Right kidney (tissue), 1 donor: ENCODE data around the gene GATAD2B.

Experiments used
- DNase-seq: peaks from one replicate; pipeline ENCODE4 v3.0.0-alpha.2; 2016

GATAD2B gene

DNA sequence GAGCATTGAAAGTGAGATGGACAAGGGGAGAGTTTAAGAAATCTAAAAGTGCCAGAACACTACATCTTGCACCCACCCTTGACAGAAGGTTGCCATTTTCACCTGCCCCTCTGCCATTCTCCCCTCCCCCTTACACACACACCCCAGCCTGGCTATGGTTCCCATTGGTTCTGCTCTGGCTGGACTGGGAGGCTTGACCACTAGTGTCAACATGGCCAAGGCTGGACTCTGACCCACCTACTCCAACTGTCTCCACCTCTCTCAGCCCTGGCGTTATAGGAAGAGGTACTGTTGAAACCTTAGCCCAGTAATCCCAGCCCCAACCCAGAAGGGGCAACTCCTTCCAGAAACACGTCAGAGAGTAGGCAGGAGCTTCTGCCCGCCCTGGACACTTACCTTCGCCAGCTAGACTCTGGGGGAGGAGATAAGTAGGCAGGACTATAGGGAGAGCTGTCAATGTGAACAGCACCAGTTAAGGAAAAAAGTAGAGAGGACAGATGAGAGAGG, 31.1 kb upstream of the GATAD2B start:
- no peak for DNase-seq

DNA sequence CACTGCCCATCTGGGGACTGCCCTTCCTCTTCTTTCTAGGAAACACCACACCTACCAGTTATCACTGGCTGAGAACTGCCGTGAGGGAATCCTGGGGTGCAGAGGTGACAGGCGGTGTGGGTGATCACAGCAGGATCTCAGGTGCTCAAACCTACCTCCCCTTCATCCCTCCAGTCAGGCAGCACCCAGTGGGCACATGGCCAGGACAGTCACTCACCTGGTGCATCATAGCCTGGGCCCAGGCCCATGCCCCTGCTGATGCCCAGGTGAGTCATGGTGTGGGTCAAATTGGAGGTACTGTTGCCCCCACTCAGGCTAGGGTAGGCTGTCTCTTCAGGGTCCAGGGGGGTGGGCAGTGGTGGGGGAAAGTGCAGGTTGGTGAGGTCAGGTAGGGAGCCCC, 29.0 kb upstream of the GATAD2B start:
- no peak for DNase-seq

DNA sequence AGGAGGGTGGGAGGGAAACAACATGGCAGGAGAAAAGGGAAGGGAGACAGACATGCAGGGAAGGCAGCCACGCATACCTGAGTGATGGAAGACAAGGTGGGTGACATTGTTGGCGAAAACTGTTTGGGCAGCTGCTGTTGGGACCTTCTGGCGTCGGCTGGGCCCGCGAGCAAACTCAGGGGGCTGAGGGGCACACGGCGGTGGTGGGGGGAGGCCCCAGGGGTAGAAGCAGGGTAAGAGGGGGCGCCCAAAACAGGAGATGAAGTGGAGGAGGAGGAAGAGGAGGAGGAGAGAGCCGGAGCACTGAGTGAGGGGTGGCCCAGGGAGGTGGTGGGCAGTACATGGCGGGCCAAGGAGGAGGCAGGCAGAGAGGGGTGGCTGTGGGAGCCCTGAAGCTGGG, 28.4 kb upstream of the GATAD2B start:
- no peak for DNase-seq

DNA sequence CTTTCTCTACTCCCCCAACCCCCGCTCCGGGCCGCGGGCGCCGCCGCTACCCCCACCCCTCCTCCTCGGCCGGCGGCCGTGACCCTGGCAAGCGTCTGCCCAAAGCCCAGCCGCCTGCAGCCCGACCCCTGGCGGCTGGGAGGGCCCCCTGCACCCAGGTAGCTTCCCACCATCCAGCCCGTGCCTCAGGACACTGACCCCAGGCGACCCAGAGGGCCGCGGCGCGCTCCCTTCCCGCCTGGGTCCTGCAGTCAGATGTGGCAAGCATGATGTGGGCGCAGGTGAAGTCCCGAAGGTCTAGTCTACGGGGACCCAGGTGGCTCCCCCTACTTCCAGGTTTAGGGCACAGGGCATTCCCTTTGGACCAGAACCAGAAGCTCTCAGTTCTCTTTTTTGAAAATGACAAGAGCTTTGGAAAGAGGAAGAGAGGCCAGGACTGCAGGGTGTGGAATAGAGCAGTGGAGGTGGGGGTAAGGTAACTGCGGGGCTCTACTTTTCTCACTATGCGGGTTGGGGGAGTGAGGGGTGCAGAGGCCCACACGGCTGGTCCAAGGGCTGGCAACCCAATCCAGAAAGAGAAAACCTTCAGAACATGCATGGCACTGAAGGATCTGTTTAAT, 24.0 kb upstream of the GATAD2B start, which contains the start of gene DENND4B:
TSS of gene DENND4B (minus strand) at position 97 of the 620 bp plus-strand sequence. CDS start 2,344 bp downstream, outside the sequence.
- no peak for DNase-seq

DNA sequence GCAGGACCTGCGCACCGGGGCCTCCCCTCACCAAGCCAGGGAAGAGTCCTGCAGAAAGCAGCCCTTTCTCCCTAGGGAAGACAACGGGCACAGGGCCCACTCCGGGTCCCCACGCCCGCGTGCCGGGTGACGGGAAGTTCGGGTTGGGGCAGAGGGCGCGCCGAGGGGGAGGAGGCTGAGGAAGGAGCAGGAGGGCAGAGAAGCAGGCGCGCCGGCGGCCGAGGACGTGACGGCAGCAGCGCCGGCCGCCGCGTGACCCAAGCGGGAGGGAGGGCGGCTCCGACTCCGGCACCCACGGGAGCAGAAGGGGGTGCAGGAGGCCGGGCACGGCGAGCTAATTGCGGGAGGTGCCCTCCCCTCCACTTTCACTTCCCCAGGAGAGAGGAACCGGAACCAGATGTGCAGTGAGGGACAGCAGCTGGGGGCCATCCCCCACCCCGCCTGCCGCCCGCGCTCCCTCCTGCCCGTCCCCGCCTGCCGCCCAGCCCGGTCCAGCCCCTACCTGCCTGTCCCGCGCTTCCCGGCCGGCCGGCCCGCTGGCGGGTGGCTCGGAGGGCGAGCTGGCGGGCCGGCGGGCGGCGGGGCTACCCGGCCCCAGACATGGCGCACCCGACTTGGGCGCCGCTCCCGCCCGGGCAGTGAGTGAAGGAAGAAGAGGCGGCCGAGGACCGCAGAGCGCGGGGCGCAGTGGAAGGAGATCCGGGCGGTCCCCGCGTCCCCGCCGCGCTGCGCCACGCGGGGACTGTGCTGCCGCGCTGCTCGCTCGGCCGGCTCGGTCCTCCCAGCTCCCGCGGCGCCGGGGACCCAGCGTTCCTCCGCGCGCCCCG, 23.2 kb upstream of the GATAD2B start:
- peak; percentile 84 for DNase-seq

DNA sequence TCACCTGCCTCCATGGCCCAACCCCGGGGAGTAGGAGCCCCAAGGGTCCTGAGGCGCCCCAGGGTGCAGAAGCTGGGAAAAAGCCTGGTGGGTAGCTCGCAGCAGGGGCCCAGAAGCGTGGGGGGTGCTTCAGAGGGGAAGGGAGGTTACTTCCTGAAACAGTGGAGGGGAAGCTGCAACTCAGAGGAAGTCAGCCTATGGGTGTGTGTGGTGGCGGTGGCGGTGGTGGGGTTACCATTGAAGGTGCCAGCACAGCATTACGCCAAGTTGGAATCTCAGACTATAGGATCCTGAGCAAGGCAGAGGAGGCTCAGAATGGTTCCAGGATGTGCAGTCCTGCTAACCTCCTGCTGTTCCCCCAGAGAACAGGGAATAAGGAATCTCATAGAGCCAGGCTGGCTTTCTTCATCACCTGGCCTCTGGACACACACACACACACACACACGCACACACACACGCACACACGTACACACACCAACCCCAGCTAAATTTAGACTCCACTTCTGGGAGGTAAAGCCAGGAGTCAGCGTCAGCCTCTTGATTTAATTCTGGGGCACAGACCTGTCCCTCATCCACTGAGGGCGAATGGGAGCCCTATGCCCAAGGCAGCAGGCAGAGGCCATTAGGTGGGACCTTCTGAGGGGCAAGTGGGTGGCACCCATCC, 22.5 kb upstream of the GATAD2B start:
- DNase-seq: no peak

DNA sequence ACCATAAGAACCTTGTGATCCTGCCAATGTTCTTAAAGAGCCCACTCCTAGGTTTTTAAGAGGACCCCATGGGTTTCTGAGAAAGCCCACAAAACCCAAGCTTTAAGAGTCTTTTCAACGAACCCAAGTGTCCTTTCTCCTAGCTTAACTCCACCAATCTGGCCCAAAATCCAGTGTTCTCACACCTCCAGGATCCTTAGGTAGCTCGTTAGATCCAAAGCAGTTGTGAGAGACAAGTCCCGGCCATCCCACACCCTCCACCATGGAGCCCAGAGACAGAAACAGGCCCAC, 22.0 kb upstream of the GATAD2B start:
- DNase-seq: no peak

DNA sequence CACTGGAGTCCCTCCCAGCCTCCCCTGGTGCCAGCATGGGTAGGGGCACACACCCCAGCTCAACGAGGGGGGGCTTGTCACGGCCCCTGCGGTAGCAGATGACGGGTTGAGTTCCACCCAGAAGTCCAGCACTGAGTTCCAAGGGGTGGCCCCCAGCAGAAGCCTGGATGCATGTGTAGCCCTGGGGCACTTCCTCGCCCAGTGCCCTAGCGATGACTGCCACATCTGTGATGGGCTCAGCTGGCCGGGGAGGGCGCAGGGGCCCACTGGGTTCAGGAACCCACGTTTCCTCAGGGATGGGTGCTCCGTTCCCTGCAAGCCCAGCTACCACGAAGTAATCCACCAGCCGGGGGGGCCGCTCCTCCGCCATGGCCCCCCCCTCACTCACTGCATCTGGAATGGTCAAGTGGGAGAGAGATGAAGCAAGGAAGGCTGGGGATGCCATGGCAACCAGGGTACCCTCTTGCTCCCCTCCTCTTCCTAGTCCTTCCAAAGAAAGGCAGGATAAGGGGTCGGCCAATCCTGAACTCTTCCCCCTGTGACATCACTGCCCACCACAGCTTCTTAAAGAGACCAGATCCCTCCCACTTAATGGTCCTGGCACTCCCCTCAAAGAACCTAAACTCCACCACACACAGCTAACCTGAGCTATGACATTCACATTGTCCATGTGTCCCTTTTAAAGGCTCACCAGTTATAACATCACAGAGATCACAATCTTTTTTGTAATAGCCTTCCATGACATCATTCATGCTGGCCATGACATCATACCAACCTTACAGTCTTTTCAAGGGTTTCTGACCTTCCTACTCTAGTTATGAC, 21.4 kb upstream of the GATAD2B start:
- no peak for DNase-seq

DNA sequence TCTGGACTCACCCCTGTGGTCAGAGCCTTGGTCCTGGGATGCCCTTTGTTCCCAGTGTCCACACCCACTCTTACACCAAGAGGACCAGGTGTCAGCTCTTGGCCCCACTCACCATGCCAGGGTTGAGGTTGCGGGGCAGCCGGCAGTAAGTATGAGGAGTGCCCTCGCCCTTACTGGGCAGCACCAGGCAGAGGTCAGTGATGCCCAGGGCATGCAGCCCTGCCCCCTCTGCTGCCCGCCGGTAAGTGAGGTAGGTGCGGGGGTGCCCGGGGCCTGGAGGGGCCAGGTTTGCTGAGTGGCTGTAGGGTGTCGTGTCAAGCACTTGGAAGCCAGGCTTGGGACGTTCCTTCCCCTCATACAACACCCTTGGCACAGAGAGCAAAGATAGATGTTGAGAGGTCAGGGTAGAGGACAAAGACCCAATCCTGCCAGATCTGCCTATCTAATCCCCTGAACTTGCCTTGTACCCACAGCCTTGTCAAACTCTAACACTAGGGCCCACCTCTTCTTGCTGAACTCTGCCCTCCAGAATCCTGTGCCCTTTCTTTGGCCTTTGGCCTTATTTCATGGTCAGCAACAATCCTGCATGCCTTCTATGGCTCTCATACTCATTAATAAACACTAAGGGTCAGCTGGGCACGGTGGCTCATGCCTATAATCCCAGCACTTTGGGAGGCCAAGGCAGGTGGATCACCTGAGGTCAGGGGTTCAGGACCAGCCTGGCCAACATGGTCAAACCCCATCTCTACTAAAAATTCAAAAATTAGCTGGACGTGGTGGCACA, 20.2 kb upstream of the GATAD2B start:
- DNase-seq: no peak

DNA sequence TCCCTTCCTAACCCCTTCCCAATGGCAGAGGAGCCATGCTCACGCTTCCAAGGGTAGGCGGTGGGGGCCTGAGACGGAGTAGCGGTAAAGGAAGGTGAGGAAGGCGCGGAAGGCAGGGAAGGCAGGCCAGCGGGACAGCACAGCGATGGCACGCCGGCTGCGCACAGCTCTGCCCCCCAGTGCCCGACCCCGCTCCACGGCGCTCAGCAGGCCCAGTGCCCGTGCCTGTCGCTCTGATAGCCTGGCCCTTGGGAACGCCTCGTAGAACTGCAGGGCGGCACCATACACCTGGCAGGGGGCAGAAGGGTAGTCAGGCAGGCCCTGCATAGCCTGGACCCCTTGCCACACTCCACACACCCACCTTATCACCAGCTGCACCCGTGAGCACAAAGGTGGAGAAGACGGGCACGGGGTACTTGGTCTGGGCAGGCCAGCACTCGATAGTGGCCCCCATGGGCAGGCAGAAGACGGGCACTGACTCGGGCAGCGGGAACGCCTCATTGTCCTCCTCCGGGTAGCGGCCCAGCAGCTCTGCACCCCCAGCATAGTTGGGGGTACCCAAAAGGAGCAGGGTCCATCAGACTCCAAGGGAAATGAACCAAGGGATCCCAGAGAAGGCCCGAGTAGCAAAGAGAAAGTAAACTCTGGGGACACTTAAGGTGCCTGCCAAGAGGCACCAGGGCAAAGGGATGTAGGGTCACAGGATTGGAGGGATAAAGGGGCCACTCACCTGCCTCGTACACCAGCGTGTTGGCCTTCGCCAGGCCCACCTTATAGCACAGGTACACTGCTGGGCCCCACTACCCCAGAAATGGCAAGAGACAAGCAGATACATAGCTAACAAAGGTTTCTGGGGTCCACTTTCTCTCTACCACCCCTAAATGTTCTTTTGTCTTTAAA, 19.3 kb upstream of the GATAD2B start:
- DNase-seq: no peak

DNA sequence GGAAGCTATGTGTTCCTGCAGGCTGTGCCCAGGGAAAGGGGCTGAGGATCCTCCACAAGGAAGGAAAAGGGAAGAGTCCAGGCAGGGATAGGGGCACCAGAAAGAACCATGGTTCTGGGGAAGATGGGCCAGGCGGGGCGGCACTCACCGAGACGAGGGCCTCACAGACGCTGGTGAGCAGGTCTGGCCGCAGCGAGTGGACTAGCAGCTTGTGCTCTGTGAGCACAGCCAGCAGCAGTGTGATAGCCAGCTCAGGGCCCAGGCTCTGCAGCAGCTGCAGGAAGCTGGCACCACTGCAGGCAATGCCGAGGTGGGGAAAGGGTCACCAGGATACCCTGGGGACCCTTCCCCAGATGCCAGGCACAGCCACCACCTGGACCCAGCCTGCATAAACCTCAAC, 18.0 kb upstream of the GATAD2B start:
- no peak for DNase-seq

DNA sequence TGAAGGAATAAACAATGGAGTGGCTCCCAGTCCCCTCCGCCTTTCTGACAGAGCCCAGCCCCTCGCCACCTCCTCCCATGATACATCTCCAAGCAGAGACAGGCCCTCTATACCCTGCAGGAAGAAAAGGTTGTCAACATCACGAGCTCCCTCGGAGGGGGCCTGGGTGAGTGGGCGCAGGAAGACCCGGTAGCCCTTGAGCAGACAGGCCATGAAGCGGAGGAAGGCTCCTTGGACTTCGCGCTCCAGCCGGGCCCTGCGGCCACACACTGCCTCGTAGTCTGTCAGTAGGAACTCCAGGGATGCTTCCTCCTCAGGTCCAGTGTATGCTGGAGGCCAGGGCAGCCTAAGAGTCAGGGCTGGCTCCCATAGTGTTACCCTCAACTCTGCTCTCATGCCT, 16.7 kb upstream of the GATAD2B start:
- no peak for DNase-seq

DNA sequence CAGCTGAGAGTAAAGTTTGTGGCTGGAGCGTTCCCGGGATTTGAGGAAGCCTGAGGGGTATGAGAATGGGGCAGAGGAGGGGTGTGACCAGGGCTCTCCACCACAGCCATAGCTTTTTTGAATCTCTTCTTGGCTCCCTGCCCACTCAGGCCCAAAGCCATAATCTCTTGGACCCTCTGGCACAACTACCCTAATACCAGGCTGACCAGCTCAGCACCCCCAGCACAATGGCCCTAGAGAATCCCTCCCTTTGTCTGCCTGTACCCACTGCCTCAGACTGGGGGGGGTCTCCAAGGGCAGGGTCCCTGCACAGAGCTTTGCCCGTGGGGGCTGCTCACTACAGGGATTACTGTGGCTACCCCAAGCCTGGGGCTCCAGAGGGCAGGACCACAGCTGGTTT, 16.2 kb upstream of the GATAD2B start:
- DNase-seq: no peak

DNA sequence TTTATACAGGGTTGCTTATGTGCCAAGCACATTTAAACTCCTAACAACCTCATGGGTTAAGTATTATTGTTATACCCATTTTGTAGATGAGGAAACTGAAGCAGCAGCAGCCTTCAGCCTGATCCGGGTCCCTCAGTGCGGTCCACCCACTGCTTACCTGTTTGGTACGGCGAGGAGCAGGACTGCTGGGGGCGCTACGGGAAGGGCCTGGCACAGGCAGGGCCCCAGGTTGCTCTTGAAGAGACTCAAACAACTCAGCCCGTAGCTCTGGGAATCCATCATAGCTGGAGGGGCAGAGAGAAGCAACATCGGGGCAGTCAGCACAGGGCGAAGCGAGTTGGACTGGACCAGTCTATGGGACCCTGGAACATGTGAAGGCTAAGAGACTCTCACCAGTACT, 14.6 kb upstream of the GATAD2B start:
- DNase-seq: no peak

DNA sequence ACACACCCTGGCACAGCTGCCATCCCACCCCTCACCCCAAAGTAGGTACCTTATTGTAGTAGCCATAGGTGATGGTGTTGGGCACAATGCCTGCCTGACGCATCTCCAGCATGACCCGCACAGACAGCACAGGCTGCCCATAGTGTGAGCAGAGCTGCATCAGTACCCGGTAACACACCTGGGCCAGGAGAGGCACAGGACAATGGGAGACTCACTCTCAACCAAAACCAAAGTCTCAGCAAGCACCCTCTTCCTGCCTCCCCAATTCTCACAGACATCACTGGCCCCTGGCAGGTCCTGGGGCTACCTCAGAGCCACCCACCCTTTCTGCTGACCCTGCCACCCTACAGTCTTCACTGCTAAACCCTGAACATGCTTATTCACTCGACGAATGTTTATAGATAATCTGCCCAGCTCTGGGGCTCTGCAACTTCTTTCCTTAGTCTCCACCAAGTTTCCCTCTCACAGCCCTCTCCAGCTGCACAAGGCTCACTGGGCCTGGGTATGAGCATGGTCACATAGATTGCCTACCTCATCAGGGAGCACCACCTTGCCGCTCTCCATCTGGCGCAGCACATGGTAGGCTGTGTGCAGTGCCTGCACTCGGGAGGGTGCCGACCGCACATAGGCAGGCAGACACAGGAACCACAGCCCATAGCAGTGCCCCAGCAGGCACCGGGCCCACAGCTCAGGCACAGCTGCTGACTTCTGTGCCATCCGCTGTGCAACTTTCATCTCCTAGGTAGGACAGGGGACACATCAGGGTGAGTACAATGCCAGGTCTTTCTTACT, 13.4 kb upstream of the GATAD2B start:
- DNase-seq: no peak

DNA sequence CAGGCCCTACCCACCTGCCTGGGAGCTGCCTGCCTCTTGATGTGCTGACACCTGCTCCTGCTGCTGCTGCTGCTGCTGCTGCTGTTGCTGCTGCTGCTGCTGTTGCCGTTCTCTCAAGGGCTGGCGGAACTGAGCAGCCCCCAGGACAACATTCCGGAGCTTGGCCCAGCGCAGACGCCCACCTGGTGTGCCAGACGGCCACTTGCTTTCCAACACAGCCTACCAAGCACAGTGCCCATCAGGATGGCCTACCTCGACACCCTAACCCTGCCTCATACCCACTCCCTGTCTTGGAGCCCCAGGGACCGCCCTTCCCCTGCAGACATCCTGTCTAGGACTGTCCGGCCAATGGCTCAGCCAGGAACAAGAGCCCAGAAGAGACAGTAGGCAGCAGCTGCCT, 12.0 kb upstream of the GATAD2B start:
- DNase-seq: no peak

DNA sequence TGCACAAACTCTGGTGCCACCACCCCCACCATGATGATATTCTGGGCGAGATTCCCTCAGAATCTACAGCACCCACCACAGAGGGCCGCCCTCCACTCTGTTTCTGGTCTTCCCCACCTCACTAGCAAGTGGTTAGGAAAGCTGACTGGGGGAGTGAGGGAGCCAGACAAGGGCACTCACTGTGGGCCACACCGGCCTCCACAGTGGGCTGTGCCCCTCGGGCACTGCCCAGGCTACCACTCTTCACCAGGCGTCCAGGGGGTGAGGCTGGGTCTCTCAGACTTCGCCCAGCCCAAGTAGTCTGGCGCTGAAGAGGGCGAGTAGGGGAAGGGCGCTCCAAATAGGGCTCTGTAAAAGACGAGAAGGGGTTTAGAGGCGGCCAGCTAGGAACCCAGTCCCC, 11.2 kb upstream of the GATAD2B start:
- DNase-seq: no peak

DNA sequence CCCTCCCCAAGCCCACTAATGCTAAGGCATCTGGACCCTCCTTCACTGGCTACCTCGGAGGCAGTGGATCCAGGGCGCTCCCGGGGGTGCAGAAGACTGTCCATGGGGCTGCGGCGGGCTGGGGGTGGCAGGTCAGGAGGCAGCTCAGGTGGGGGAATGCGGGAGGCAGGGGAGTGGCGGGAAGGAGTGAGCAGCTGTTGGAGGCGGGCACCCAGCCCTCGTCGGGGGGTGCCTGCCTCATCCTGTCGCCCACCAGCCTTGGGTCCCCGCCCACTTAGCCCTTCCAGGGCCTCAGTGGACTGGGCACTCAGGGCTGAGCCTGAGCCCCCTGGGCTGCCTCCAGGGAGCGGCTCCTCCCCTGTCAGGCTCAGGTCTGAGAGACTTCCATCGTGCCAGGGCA, 10.7 kb upstream of the GATAD2B start:
- no peak for DNase-seq

DNA sequence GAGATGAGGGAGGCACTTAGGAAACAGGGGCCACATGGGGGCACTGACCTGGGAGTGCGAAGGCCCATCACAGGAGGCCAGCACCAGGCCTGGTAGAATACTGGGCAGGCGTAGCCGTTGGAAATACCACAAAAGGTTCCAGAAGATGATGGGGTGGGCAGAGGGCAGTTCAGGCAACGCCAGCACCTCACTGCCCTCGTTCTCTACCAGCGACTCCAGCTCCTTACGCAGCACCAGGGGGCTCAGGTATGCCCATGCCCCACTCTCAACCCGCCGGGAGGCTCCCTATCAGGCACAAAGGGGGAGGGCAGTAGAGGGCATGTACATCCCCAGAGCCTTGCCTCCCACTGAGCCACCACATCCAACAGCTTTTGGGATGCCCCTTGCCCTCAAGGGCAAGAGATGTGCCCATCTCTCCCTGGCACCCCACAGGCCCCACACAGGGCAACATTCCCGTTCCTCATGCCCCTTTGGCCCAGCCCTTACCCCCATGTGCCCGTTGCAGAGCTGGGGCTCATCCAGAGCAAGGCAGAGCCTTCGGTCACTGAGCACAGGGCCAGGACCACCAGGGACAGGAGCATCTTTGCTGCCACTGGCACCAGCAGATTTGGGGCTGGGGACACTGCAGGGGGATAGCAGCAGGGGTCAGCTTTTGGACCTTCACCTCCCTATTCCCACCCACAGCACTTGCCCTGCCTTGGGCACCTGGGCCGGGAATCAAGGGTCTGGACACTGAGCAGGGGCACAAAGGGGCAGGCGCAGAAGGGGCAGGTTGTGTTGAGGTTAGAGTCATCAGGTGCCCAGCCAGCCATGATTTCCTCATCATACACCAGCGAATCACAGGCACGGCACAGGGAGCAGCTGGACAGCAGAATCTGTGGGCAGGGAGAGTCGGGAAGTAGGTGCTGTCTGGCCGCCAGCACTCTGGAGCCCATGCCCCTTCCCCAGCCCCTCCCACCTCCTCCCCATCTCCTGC, 9.7 kb upstream of the GATAD2B start:
- DNase-seq: no peak
